Natural killer cell (primary cell): ENCODE measurements around the gene MEST. TPM values are rescaled to one million over a fixed set of nuclear protein-coding genes. Genes with fewer than 3 reads are reported as not detected.
A peak's percentile ranks its signal among the peaks of the same experiment; 100 is the strongest.

Experiments
- ATAC-seq, 3 donors: fragments of 150-1000 bp in 2 of 3; fragments of 200-7000 bp in 1 of 3; cut with Tn5 transposase; 1 replicate in 1 of 3; 2 replicates in 2 of 3; pipeline ENCODE4 v1.10.0; 2021; ENCODE audit warnings: mild to moderate bottlenecking in 2 of 3, moderate library complexity in 2 of 3
- DNase-seq, 2 donors: peaks; one replicate each; pipeline versions ENCODE4 v3.0.0 to v3.0.0-alpha.2; 2013 to 2021; ENCODE audit warnings: mixed read lengths in 1 of 2
- H3K27ac ChIP-seq: one replicate; pipeline ENCODE4 v1.5.1; 2013; ENCODE audit warnings: mild to moderate bottlenecking, low read length
- H3K27me3 ChIP-seq: one replicate; pipeline ENCODE4 v1.6.1; 2013; ENCODE audit warnings: low read length; ENCODE audit not compliant: control insufficient read depth, insufficient read depth
- H3K36me3 ChIP-seq: one replicate; pipeline ENCODE4 v1.6.1; 2013; ENCODE audit warnings: low read length; ENCODE audit not compliant: control insufficient read depth, insufficient read depth
- H3K4me1 ChIP-seq: one replicate; pipeline ENCODE4 v1.6.1; 2013; ENCODE audit warnings: low read length; ENCODE audit not compliant: control insufficient read depth, insufficient read depth
- H3K4me3 ChIP-seq: one replicate; pipeline ENCODE4 v1.5.1; 2013; ENCODE audit warnings: low read length
- H3K9me3 ChIP-seq: one replicate; pipeline ENCODE4 v1.6.1; 2013; ENCODE audit warnings: low read length; ENCODE audit not compliant: control insufficient read depth, insufficient read depth
- H3K27ac Mint-ChIP-seq, 2 donors: one replicate each; pipeline ENCODE4 v1.8.0; 2022; ENCODE audit warnings: mild to moderate bottlenecking in 2 of 2, mixed read lengths in 2 of 2, moderate library complexity in 1 of 2
- H3K27me3 Mint-ChIP-seq, 2 donors: one replicate each; pipeline ENCODE4 v1.8.0; 2022; ENCODE audit warnings: low read depth in 2 of 2, mixed read lengths in 2 of 2
- H3K36me3 Mint-ChIP-seq: one replicate; pipeline ENCODE4 v1.8.0; 2022; ENCODE audit warnings: mixed read lengths
- H3K4me1 Mint-ChIP-seq, 2 donors: one replicate each; pipeline ENCODE4 v1.8.0; 2022; ENCODE audit warnings: mixed read lengths in 2 of 2
- H3K4me3 Mint-ChIP-seq: one replicate; pipeline ENCODE4 v1.8.0; 2022; ENCODE audit warnings: mild to moderate bottlenecking, moderate library complexity, mixed read lengths
- H3K9me3 Mint-ChIP-seq, 2 donors: one replicate each; pipeline ENCODE4 v1.8.0; 2022; ENCODE audit warnings: mixed read lengths in 2 of 2
- whole genome bisulfite sequencing: methylation state at CpG from one replicate; pipeline ENCODE4 v1.1.7; 2013; ENCODE audit warnings: missing lambda C conversion rate; ENCODE audit not compliant: insufficient coverage; 5-methylcytosine and 5-hydroxymethylcytosine counted together
- intact Hi-C: fragments of 100-400 bp; cut with micrococcal nuclease; formaldehyde crosslinking; loops from one replicate; pipeline ENCODE4 v1.14.2; 2022
- total RNA-seq, 4 donors: library from RNA; stranded (reverse); fragments of 120-200 nt in 1 of 4; gene quantifications; one replicate each; pipeline versions ENCODE4 v1.2.3 to v1.2.4, GENCODE V29; 2013 to 2022
- TF ChIP-seq, protein P1 (sequence below): fragments of 200-600 bp; IDR thresholded peaks from one replicate; pipeline ENCODE4 v1.8.0; 2022; ENCODE audit warnings: antibody characterized with exemption

Gene MEST
- total RNA-seq, 3 donors from 2014 or later (not counting 1 experiment from before 2014, with no cell fraction given): 0.55 to 2.2 (median 0.70) TPM

DNA sequence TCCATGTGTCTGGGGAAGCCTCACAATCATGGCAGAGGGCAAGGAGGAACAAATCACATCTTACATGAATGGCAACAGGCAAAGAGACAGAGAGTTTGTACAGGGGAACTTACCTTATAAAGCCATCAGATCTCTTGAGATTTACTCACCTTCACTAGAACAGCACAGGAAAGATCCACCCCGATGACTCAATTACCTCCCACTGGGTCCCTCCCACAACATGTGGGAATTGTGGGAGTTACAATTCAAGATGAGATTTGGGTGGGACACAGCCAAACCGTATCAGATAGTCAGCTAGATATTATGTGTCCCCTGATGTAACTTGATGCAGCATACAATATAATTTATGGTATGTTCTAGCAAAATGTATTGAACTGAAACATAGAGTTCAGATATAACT is 36.9 kb upstream of the MEST start:
- Mint-ChIP-seq H3K9me3 (peaks cover 2% of the 10 kb centered on the region in 2 donors), H3K4me3 (no peak overlapping the region), H3K36me3 (peaks cover 15% of the 10 kb centered on the region), H3K4me1 (peaks cover 14 to 20% of the 10 kb centered on the region in 2 donors), H3K27ac (no peak overlapping the region), H3K27me3 (no peaks in the 10 kb centered on the region)
- no peak for ATAC-seq
- peaks cover 5% of the 10 kb centered on the region for H3K9me3 ChIP-seq
- no peaks in the 10 kb centered on the region for H3K4me1 ChIP-seq
- H3K27me3 ChIP-seq: no peaks in the 10 kb centered on the region
- 80% methylated on average over 1 of the region's 2 CpGs for WGBS
- no peak overlapping the region for H3K4me3 ChIP-seq
- DNase-seq: no peak
- intact Hi-C loops: no loop called here
- TF ChIP-seq, protein P1, sequence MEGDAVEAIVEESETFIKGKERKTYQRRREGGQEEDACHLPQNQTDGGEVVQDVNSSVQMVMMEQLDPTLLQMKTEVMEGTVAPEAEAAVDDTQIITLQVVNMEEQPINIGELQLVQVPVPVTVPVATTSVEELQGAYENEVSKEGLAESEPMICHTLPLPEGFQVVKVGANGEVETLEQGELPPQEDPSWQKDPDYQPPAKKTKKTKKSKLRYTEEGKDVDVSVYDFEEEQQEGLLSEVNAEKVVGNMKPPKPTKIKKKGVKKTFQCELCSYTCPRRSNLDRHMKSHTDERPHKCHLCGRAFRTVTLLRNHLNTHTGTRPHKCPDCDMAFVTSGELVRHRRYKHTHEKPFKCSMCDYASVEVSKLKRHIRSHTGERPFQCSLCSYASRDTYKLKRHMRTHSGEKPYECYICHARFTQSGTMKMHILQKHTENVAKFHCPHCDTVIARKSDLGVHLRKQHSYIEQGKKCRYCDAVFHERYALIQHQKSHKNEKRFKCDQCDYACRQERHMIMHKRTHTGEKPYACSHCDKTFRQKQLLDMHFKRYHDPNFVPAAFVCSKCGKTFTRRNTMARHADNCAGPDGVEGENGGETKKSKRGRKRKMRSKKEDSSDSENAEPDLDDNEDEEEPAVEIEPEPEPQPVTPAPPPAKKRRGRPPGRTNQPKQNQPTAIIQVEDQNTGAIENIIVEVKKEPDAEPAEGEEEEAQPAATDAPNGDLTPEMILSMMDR: no peak
- H3K27ac ChIP-seq: no peak overlapping the region
- no peaks in the 10 kb centered on the region for H3K36me3 ChIP-seq

- DNase-seq (peak in 1 of 2 donors; percentile 45), ATAC-seq (peak; percentile 66 to 88 (median 86))
- no peak overlapping the region for H3K4me3 ChIP-seq
- H3K27me3 ChIP-seq: no peaks in the 10 kb centered on the region
- no peaks in the 10 kb centered on the region for H3K36me3 ChIP-seq
- H3K4me1 Mint-ChIP-seq: peaks cover 14 to 20% of the 10 kb centered on the region in 2 donors
- H3K9me3 ChIP-seq: peaks cover 5% of the 10 kb centered on the region
- TF ChIP-seq, protein P1: no peak
- peaks cover 2% of the 10 kb centered on the region in 2 donors for H3K9me3 Mint-ChIP-seq
- H3K4me1 ChIP-seq: no peaks in the 10 kb centered on the region
- peak overlapping the region; percentile 62 to 78 for H3K27ac Mint-ChIP-seq
- no peaks in the 10 kb centered on the region for H3K27me3 Mint-ChIP-seq
- WGBS: no CpG with 5 or more reads among the region's 2 CpGs
- intact Hi-C loops: no loop called here
- peaks cover 15% of the 10 kb centered on the region for H3K36me3 Mint-ChIP-seq
- no peak overlapping the region for H3K27ac ChIP-seq
- peak overlapping the region; percentile 57 for H3K4me3 Mint-ChIP-seq
Measured at GRCh38 chr7:130458257-130458656, 33.6 kb upstream of the MEST start.

DNA sequence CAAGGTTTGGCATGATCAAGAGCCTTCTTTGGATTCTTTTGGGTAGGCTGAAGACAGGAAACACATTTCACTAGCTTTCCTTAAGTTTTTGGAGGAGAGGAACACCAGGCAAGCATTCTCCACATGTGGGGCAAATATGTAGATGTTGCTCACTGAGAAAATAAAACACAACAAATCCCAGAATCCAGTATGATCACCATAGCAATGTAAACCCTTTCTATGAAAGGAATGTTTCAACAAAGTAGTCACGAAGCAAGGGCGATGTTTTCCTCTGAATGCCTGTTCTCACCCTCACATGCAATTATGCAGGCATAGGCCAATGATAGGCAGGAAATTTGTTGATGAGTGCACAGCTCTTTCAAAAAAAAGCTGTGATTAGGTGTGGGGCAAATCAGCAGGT is 30.6 kb upstream of the MEST start:
- intact Hi-C loops: no loop called here
- peaks cover 26% of the 10 kb centered on the region for H3K36me3 Mint-ChIP-seq
- H3K4me1 Mint-ChIP-seq: peaks cover 12 to 14% of the 10 kb centered on the region in 2 donors
- WGBS: 100% methylated on average over 2 of the region's 2 CpGs
- no peaks in the 10 kb centered on the region for H3K36me3 ChIP-seq
- ATAC-seq (no peak), DNase-seq (no peak)
- H3K27ac Mint-ChIP-seq: no peak overlapping the region
- H3K27ac ChIP-seq: no peak overlapping the region
- peaks cover 5% of the 10 kb centered on the region for H3K9me3 ChIP-seq
- no peaks in the 10 kb centered on the region for H3K27me3 ChIP-seq
- peaks cover 2% of the 10 kb centered on the region in 2 donors for H3K9me3 Mint-ChIP-seq
- peaks cover 6 to 7% of the 10 kb centered on the region in 2 donors for H3K27me3 Mint-ChIP-seq
- H3K4me3 Mint-ChIP-seq: no peak overlapping the region
- H3K4me1 ChIP-seq: no peaks in the 10 kb centered on the region
- TF ChIP-seq, protein P1: no peak
- H3K4me3 ChIP-seq: no peak overlapping the region
